A549 (cell line): ENCODE measurements around the gene ZFYVE27. TPM values are rescaled to one million over a fixed set of nuclear protein-coding genes. Genes with fewer than 3 reads are reported as not detected.
A peak's percentile ranks its signal among the peaks of the same experiment; 100 is the strongest.

Experiments used
- ATAC-seq, 2 experiments: fragments of 200-7000 bp in 1 of 2; fragments of >200 bp in 1 of 2; cut with Nextera tagmentation in 1 of 2; cut with Tn5 transposase in 1 of 2; 3 replicates each; pipeline versions ENCODE4 v1.8.0 to v1.9.1; 2018 to 2020; ENCODE audit warnings: mild to moderate bottlenecking in 1 of 2, moderate library complexity in 1 of 2
- CTCF ChIA-PET: fragments of 300-600 bp; sonication (Branson Sonifier 250); formaldehyde crosslinking; extraction: SDS; loops from one replicate; lab custom pipeline; 2021; ENCODE audit warnings: antibody characterized with exemption, inconsistent platforms; lab: Yijun Ruan, JAX
- POLR2A ChIA-PET: fragments of 350-600 bp; formaldehyde crosslinking; extraction: SDS; loops from one replicate; lab custom pipeline; 2021; ENCODE audit warnings: antibody characterized with exemption, inconsistent platforms; lab: Yijun Ruan, JAX
- DNase-seq, 2 experiments: peaks; one replicate each; pipeline versions ENCODE4 v3.0.0 to v3.0.0-alpha.2; 2011 to 2016; ENCODE audit warnings: low read depth in 1 of 2, low spot score in 1 of 2
- FAIRE-seq: peaks from 2 replicates; lab custom pipeline; 2011; peaks lifted over from hg19 to GRCh38; lab: Jason Lieb, UNC
- H3K27ac ChIP-seq, 2 experiments: fragments of >200 bp; sonication (Bioruptor Twin); formaldehyde crosslinking; 3 replicates each; pipeline ENCODE4 v1.5.1; 2016 to 2017
- H3K4me1 ChIP-seq: fragments of >200 bp; sonication (Bioruptor Twin); formaldehyde crosslinking; 3 replicates; pipeline ENCODE4 v1.6.1; 2016
- H3K4me2 ChIP-seq: fragments of >200 bp; sonication (Bioruptor Twin); formaldehyde crosslinking; 3 replicates; pipeline ENCODE4 v1.6.1; 2016
- H3K4me3 ChIP-seq: fragments of >200 bp; sonication (Bioruptor Twin); formaldehyde crosslinking; 3 replicates; pipeline ENCODE4 v1.5.1; 2016
- H3K9me3 ChIP-seq: fragments of >200 bp; sonication (Bioruptor Twin); formaldehyde crosslinking; 3 replicates; pipeline ENCODE4 v1.6.1; 2016
- CBX2 ChIP-seq: fragments of 200-600 bp; sonication (generic); IDR thresholded peaks from 2 replicates; pipeline ENCODE4 v1.6.1; 2016; ENCODE audit warnings: low read depth, mild to moderate bottlenecking, borderline replicate concordance
- CEBPB ChIP-seq, 2 experiments: fragments of >200 bp in 1 of 2; sonication (Bioruptor Twin) in 1 of 2; formaldehyde crosslinking in 1 of 2; IDR thresholded peaks; 2 replicates each; pipeline ENCODE4 v1.6.1; 2012 to 2016
- CHD2 ChIP-seq: fragments of 150-350 bp; IDR thresholded peaks from 2 replicates; pipeline ENCODE4 v1.6.1; 2014; ENCODE audit warnings: low read length; ENCODE audit not compliant: partially characterized antibody
- EHF ChIP-seq: fragments of 250-450 bp; sonication (Bioruptor Pico); IDR thresholded peaks from 2 replicates; pipeline ENCODE4 v1.5.0; 2020; ENCODE audit warnings: mild to moderate bottlenecking
- ESRRA ChIP-seq: fragments of 150-350 bp; IDR thresholded peaks from 2 replicates; pipeline ENCODE4 v1.6.1; 2014; ENCODE audit warnings: mild to moderate bottlenecking, low read length, borderline replicate concordance
- FOSL2 ChIP-seq, 2 experiments: fragments of 450-650 bp in 1 of 2; fragments of >200 bp in 1 of 2; sonication (Bioruptor Twin) in 1 of 2; formaldehyde crosslinking; IDR thresholded peaks; 2 replicates each; pipeline versions ENCODE4 v1.5.0 to v1.6.1; 2016 to 2020; ENCODE audit warnings: mild to moderate bottlenecking in 1 of 2, moderate library complexity in 1 of 2
- FOXS1 ChIP-seq: fragments of 250-450 bp; sonication (Bioruptor Pico); IDR thresholded peaks from 2 replicates; pipeline ENCODE4 v1.5.0; 2020; ENCODE audit warnings: mild to moderate bottlenecking, moderate library complexity
- HOXB13 ChIP-seq: fragments of 250-450 bp; sonication (Bioruptor Pico); IDR thresholded peaks from 2 replicates; pipeline ENCODE4 v1.5.0; 2020; ENCODE audit warnings: low read depth, mild to moderate bottlenecking, moderate library complexity
- JUN ChIP-seq, 2 experiments: fragments of >200 bp; sonication (Bioruptor Twin); formaldehyde crosslinking; IDR thresholded peaks; 2 replicates in 1 of 2; 3 replicates in 1 of 2; pipeline ENCODE4 v1.6.1; 2016 to 2017
- JUNB ChIP-seq: fragments of >200 bp; sonication (Bioruptor Twin); formaldehyde crosslinking; IDR thresholded peaks from 2 replicates; pipeline ENCODE4 v1.6.1; 2016
- MYC ChIP-seq: IDR thresholded peaks from 2 replicates; pipeline ENCODE4 v1.6.1; 2012; ENCODE audit warnings: mild to moderate bottlenecking, inconsistent platforms, low read length, improper control_type of control experiment, borderline replicate concordance
- NPAS2 ChIP-seq: fragments of 250-450 bp; sonication (Bioruptor Pico); IDR thresholded peaks from 2 replicates; pipeline ENCODE4 v1.8.0; 2022; ENCODE audit warnings: mild to moderate bottlenecking, moderate library complexity, borderline replicate concordance
- POLR2A ChIP-seq: IDR thresholded peaks from 2 replicates; pipeline ENCODE4 v1.6.1; 2012; ENCODE audit warnings: mild to moderate bottlenecking, low read length
- RARB ChIP-seq: fragments of 250-450 bp; sonication (Bioruptor Pico); IDR thresholded peaks from 2 replicates; pipeline ENCODE4 v1.8.0; 2021; ENCODE audit warnings: mild to moderate bottlenecking, moderate library complexity
- RCOR1 ChIP-seq: fragments of 150-350 bp; IDR thresholded peaks from 2 replicates; pipeline ENCODE4 v1.6.1; 2014; ENCODE audit warnings: antibody characterized with exemption, low read length, low read depth
- REST ChIP-seq: fragments of 200-600 bp; sonication (generic); IDR thresholded peaks from 2 replicates; pipeline ENCODE4 v1.6.1; 2016; ENCODE audit warnings: antibody characterized with exemption, mild to moderate bottlenecking, moderate library complexity
- TP53 ChIP-seq: fragments of 250-450 bp; sonication (Bioruptor Pico); IDR thresholded peaks from 2 replicates; pipeline ENCODE4 v1.5.0; 2021; ENCODE audit warnings: mild to moderate bottlenecking, moderate library complexity
- ZFP36 ChIP-seq: fragments of 450-650 bp; IDR thresholded peaks from 2 replicates; pipeline ENCODE4 v1.6.1; 2014; ENCODE audit warnings: borderline replicate concordance; ENCODE audit not compliant: partially characterized antibody
- WGBS: methylation state at CpG from one replicate; pipeline ENCODE4 v1.1.6; 2017; ENCODE audit errors: missing lambda C conversion rate; 5-methylcytosine and 5-hydroxymethylcytosine counted together
- polyA plus RNA-seq, 4 experiments: library from polyadenylated mRNA; depleted of rRNA in 3 of 4; stranded (reverse); fragments of >200 nt; fragmentation: RNase III in 1 of 4; extraction: RNeasy Plus Mini Kit Qiagen cat#74134 plus additional on column Dnase treatment in 1 of 4; gene quantifications; 2 replicates in 3 of 4; 3 replicates in 1 of 4; pipeline ENCODE4 v1.2.3, GENCODE V29; 2011 to 2017
- TF ChIP-seq, protein P1 (sequence below): IDR thresholded peaks from 2 replicates; pipeline ENCODE4 v1.6.1; 2012
- TF ChIP-seq, protein P2 (sequence below): fragments of 450-650 bp; IDR thresholded peaks from 2 replicates; pipeline ENCODE4 v1.6.1; 2014; ENCODE audit warnings: antibody characterized with exemption

Gene ZFYVE27
- polyA plus RNA-seq, 2 of the 4 experiments (the other 2 are of a cell fraction), result 17.1 to 20.1 TPM

DNA sequence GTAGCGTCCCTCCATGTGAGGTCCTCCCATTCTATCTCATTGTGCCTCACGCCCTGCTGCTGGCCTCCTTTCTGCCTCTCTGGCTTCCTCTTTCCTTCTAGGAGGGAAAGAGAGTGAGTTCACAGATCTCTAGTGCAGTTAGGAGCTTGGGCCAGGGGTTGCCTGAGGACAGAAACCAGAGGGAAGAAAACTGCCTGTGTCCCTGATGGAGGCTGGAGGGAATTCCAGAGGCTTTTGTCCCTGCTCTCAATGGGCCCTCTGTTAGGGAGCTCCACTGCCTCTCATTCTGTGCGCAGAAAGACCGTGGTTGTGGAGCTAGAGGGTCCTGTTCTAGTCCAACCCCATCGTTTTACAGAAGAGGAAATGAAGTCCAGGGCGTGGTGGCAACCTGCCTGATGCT, 18.8 kb upstream of the ZFYVE27 start:
- H3K27ac ChIP-seq, result peak overlapping the region; percentile 69 to 81; a peak in 5 of 6 replicates
- TF ChIP-seq ZFP36 (no peak), MYC (no peak), CBX2 (no peak), FOSL2 (IDR thresholded peaks at IDR 0.05) (no peak), FOSL2 (CRISPR knock-in tag; IDR thresholded peaks at IDR 0.05) (no peak), CEBPB (IDR thresholded peaks at IDR 0.05) (no peak), TP53 (CRISPR knock-in tag) (no peak), HOXB13 (CRISPR knock-in tag) (no peak), RARB (CRISPR knock-in tag) (no peak), JUNB (no peak), RCOR1 (no peak), POLR2A (no peak)
- TF ChIP-seq, protein P1, sequence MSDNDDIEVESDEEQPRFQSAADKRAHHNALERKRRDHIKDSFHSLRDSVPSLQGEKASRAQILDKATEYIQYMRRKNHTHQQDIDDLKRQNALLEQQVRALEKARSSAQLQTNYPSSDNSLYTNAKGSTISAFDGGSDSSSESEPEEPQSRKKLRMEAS, result no peak
- TF ChIP-seq, protein P2, sequence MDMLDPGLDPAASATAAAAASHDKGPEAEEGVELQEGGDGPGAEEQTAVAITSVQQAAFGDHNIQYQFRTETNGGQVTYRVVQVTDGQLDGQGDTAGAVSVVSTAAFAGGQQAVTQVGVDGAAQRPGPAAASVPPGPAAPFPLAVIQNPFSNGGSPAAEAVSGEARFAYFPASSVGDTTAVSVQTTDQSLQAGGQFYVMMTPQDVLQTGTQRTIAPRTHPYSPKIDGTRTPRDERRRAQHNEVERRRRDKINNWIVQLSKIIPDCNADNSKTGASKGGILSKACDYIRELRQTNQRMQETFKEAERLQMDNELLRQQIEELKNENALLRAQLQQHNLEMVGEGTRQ, result no peak
- H3K4me1 ChIP-seq, result peaks cover 39% of the 10 kb centered on the region
- CTCF ChIA-PET, result interaction anchor here (20.3 to 36.9 kb wide), 3 partner anchors 5 to 43 kb away, joined by 1006 to 1127 read pairs (median 1006); partner anchors contain the start of genes AVPI1, MARVELD1 and ZFYVE27
- no peak for FAIRE-seq
- ATAC-seq, result no peak
- H3K4me2 ChIP-seq, result peak overlapping the region; percentile 50
- 84% methylated on average over 6 of the region's 6 CpGs for WGBS
- POLR2A ChIA-PET, result interaction anchor here (1.5 to 2.3 kb wide), 2 partner anchors 18 to 31 kb away, joined by 5 to 8 read pairs; partner anchors contain the start of genes AVPI1 and ZFYVE27
- no peak for DNase-seq
- H3K9me3 ChIP-seq, result no peaks in the 10 kb centered on the region
- 0 out of 3 replicates have a peak overlapping the region, but pooled peaks have one; percentile 7 for H3K4me3 ChIP-seq

DNA sequence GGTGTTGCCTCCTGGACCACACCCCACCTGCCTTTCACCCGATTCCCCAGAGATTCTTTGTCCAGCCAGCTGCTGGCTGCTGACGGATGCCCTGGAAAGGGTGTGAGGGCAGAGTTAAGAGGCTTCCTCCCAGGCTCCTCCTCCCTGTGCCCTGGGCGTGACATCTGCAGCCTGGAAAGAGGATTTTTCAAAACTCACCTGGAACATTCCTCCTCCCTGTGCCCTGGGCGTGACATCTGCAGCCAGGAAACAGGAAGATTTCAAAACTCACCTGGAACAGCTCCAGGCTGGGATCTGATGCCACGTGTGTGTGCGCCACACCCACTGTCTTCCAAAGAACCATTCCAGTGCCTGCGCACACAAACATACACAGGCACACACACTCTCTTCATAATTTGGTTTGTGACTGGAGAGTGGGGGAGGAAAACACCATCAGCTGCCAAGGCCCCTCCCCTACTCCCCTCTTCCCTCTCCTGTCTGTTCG, 18.2 kb upstream of the ZFYVE27 start:
- Histone ChIP-seq H3K4me1 (peaks cover 38% of the 10 kb centered on the region), H3K4me3 (0 out of 3 replicates have a peak overlapping the region, but pooled peaks have one; percentile 7), H3K27ac (peak overlapping the region; percentile 69 to 81; a peak in 5 of 6 replicates), H3K9me3 (no peaks in the 10 kb centered on the region), H3K4me2 (peak overlapping the region; percentile 50)
- WGBS, result 38% methylated on average over 8 of the region's 8 CpGs
- TF ChIP-seq JUN (IDR thresholded peaks at IDR 0.05) (peak in 1 of 2 experiments; percentile 23; a peak in 1 of 5 replicates), ESRRA (no peak), EHF (CRISPR knock-in tag) (no peak), CEBPB (IDR thresholded peaks at IDR 0.05) (peak; percentile 43; a peak in 2 of 4 replicates), CHD2 (no peak), REST (no peak), FOXS1 (CRISPR knock-in tag) (no peak), NPAS2 (CRISPR knock-in tag) (no peak)
- TF ChIP-seq, protein P1, result peak; percentile 44; the same call in 1 of the 2 replicates
- FAIRE-seq (peak; percentile 73), DNase-seq (peak; percentile 41 to 63), ATAC-seq (peak; percentile 15 to 20; a peak in 4 of 6 replicates)
- POLR2A ChIA-PET, result interaction anchor here (1.5 to 2.3 kb wide), 2 partner anchors 18 to 32 kb away, joined by 5 to 8 read pairs; partner anchors contain the start of genes AVPI1 and ZFYVE27
- CTCF ChIA-PET, result interaction anchor here (0.9 to 36.9 kb wide), 4 partner anchors 4 to 43 kb away, joined by 3 to 1127 read pairs (median 1006); partner anchors contain the start of genes AVPI1, MARVELD1 and ZFYVE27
